A673 (cell line): ENCODE measurements around the gene EFNA5.

ENCODE experiments used
- EZH2 ChIP-seq: fragments of 200-600 bp; sonication (generic); IDR thresholded peaks from 2 replicates; pipeline ENCODE4 v1.6.1; 2017; ENCODE audit warnings: borderline replicate concordance, low read depth, mild to moderate bottlenecking, mixed read lengths, antibody characterized with exemption, low read length; ENCODE audit not compliant: poor library complexity, severe bottlenecking
- TF ChIP-seq, protein P1 (sequence below): fragments of 300-800, 200-600 bp; sonication (generic); conservative IDR thresholded peaks from 2 replicates; pipeline ENCODE4 v1.5.1; 2017; ENCODE audit warnings: low read depth, mild to moderate bottlenecking, antibody characterized with exemption, low read length, moderate library complexity, mixed read lengths

DNA sequence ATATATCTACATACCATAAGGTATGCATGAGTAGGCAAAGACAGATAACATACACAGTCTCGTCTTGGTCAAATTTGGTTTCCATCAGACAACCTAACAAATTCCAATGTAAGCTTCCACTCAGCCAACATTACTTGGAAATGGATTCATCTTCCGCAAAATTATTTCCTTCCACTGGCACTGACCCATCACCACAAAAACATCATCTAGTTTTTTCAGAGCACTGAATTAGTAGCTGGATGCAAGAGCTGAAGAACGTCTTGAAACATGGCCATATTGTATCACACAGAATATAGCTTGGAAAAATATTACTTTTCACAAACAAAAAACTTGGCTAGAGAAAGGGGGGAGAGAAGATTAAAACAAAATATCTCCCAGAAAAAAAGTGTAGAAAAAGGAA lies 73.5 kb downstream of the EFNA5 start:
- TF ChIP-seq, protein P1, sequence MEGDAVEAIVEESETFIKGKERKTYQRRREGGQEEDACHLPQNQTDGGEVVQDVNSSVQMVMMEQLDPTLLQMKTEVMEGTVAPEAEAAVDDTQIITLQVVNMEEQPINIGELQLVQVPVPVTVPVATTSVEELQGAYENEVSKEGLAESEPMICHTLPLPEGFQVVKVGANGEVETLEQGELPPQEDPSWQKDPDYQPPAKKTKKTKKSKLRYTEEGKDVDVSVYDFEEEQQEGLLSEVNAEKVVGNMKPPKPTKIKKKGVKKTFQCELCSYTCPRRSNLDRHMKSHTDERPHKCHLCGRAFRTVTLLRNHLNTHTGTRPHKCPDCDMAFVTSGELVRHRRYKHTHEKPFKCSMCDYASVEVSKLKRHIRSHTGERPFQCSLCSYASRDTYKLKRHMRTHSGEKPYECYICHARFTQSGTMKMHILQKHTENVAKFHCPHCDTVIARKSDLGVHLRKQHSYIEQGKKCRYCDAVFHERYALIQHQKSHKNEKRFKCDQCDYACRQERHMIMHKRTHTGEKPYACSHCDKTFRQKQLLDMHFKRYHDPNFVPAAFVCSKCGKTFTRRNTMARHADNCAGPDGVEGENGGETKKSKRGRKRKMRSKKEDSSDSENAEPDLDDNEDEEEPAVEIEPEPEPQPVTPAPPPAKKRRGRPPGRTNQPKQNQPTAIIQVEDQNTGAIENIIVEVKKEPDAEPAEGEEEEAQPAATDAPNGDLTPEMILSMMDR = no peak
- TF ChIP-seq EZH2 = no peak
